KOPT-K1 (cell line): ENCODE measurements around the gene MGRN1.

ENCODE experiments used
- H3K27ac ChIP-seq: fragments of 200-600 bp; sonication (generic); 2 replicates; pipeline ENCODE4 v1.5.1; 2016; ENCODE audit warnings: antibody characterized with exemption, mild to moderate bottlenecking, low read depth, low read length; ENCODE audit not compliant: poor library complexity, severe bottlenecking
- H3K36me3 ChIP-seq: fragments of 200-600 bp; sonication (generic); 2 replicates; pipeline ENCODE4 v1.5.1; 2017; ENCODE audit warnings: antibody characterized with exemption, mild to moderate bottlenecking, low read length, moderate library complexity; ENCODE audit not compliant: insufficient read depth
- H3K9me3 ChIP-seq: fragments of 200-600 bp; sonication (generic); 2 replicates; pipeline ENCODE4 v1.5.1; 2017; ENCODE audit warnings: antibody characterized with exemption, low read length, mild to moderate bottlenecking; ENCODE audit not compliant: insufficient read depth, poor library complexity, severe bottlenecking

Gene MGRN1

DNA sequence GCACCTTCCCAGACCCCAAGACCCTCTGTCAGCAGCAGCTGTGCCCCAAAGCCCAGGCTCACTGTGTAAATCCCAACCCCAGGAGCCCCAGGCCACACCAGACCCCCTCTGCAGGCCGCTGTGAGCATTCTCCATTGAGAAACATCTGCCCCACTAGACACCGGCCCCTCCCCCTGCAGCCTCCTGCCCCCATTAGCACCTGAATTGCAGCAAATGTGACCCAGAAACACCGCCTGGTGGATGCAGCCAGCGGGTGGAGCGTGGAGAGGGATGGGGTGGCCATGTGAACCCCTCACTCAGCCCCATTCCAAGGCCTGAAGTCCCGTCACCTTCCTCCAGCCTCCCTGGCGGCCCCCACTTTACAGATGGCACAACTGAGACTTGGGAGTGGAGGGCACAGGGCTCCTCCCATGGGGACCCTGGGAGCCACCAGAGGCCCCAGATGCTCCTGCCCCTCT, 12.1 kb upstream of the MGRN1 start:
- H3K36me3 ChIP-seq: no peaks in the 10 kb centered on the region; the same call in 1 of the 2 replicates
- no peaks in the 10 kb centered on the region for H3K9me3 ChIP-seq
- H3K27ac ChIP-seq: no peak overlapping the region

- no peaks in the 10 kb centered on the region; the same call in 1 of the 2 replicates for H3K36me3 ChIP-seq
- H3K9me3 ChIP-seq: no peaks in the 10 kb centered on the region
- no peak overlapping the region for H3K27ac ChIP-seq
Observed at GRCh38 chr16:4612977-4613635, 11.5 kb upstream of the MGRN1 start.

GRCh38 chr16:4613636-4614570, 10.7 kb upstream of the MGRN1 start:
- H3K9me3 ChIP-seq: no peaks in the 10 kb centered on the region
- H3K27ac ChIP-seq: peak overlapping the region; percentile 63
- no peaks in the 10 kb centered on the region for H3K36me3 ChIP-seq

GRCh38 chr16:4614571-4615383, 9.8 kb upstream of the MGRN1 start, which contains the start of gene UBALD1:
UBALD1 (minus strand) TSS chr16:4614888; CDS start chr16:4614797, 91 bp downstream.
- Histone ChIP-seq H3K9me3 (no peaks in the 10 kb centered on the region), H3K36me3 (no peaks in the 10 kb centered on the region), H3K27ac (peak within 1 kb of the TSS; percentile 63)

- Histone ChIP-seq H3K9me3 (no peaks in the 10 kb centered on the region), H3K36me3 (no peaks in the 10 kb centered on the region), H3K27ac (peak overlapping the region; percentile 63)
Observed at GRCh38 chr16:4615384-4616046, 9.1 kb upstream of the MGRN1 start.

GRCh38 chr16:4616047-4616811, 8.4 kb upstream of the MGRN1 start:
- no peaks in the 10 kb centered on the region for H3K9me3 ChIP-seq
- peak overlapping the region; percentile 70 for H3K27ac ChIP-seq
- no peaks in the 10 kb centered on the region for H3K36me3 ChIP-seq

DNA sequence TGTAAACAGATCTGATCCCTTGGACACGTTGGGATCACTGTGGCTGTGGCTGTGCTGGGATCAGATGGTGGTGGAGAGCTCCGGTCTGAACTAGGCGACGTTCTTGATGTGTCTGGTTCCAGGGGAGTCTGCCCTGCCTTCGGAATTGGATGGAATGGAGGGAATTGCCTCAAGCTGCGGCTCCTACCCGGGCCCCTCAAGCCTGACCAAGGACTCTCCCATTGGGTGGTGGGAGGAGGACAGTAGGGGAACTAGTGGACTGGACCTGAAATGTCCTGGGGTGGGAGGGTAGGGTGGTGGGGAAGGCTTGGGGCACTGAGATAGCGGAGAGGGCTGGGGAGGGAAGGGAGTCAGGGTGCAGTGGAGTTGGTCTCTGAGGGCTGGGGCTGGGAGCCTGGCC, 6.7 kb upstream of the MGRN1 start:
- H3K27ac ChIP-seq: no peak overlapping the region
- no peaks in the 10 kb centered on the region for H3K9me3 ChIP-seq
- no peaks in the 10 kb centered on the region for H3K36me3 ChIP-seq

DNA sequence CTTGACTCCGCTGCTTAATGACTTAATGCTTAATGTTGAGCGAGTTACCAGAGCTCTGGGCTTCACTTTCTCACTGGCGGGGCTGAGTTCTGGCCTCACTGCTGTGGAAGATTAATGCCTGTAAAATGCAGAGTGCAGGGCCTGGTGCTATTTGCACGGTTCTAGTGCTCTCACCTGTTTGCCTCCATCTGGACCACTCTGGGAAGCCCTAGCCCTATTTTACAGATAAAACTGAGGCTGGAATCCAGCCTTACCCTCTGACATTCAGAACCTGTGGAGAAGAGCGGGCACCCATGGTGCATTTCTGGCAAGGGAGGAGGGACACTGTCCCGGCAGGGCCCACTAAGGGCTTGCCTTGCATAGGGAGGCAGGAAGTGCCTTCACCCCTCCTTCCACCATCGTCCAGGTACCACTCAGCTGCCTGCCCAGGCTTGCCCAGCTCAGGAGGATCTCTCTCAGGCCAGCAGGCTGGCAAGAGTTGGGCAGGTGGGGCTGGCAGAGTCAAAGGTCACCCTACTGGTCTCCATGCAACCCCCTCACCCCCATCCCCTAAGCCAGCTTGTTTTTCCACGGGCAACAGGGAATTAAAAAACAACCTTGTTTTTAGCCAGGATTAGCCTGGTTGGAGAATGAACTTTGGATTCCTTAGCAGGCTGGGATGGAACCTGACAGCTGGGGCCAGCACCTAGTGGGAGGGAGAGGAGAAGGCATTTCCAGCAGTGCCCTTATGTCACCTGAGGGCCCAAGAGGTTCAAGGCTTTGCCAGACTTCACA, 5.8 kb upstream of the MGRN1 start:
- Histone ChIP-seq H3K27ac (no peak overlapping the region), H3K9me3 (no peaks in the 10 kb centered on the region), H3K36me3 (no peaks in the 10 kb centered on the region)

- Histone ChIP-seq H3K27ac (no peak overlapping the region), H3K9me3 (no peaks in the 10 kb centered on the region), H3K36me3 (no peaks in the 10 kb centered on the region; the same call in 1 of the 2 replicates)
Observed at GRCh38 chr16:4623593-4623992, 1.0 kb upstream of the MGRN1 start.

DNA sequence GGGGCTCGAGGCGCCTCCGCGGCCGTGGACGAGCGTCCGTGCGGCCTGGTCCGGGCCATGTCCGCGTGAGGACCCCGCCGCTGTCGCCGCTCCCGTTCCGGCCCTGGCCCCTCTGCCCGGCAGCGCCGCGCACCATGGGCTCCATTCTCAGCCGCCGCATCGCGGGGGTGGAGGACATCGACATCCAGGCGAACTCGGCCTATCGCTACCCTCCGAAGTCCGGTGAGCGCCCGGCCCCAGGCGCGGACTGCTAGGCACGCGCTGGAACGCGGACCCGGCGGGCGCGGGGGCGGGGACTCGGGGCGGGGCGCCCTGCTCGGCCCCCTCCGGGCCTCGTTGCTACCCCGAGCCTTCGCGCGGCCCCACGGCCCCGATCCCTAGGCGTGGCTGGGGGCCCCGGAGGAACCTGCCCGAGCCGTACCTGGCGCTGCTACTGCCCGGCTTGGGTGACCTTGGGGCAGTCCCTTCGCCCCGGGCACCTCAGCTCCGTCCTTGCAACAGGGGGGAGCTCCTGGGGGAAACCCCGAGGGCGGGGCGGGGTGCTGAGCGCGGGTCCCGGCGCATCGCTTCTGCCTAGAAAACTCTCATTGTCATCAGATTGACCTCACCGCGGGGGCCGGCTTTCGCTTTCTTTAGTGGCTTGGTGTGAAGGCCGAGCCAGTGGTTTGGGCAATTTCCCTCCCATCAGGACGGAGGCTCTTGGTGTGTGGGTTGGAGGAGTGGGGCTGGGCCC, 367 bp downstream of the MGRN1 start:
- H3K27ac ChIP-seq: peak overlapping the region; percentile 90
- H3K9me3 ChIP-seq: no peaks in the 10 kb centered on the region
- no peaks in the 10 kb centered on the region; the same call in 1 of the 2 replicates for H3K36me3 ChIP-seq

GRCh38 chr16:4625560-4626159, 1.0 kb downstream of the MGRN1 start:
- peak overlapping the region; percentile 90 for H3K27ac ChIP-seq
- H3K9me3 ChIP-seq: no peaks in the 10 kb centered on the region
- H3K36me3 ChIP-seq: no peaks in the 10 kb centered on the region; the same call in 1 of the 2 replicates

- Histone ChIP-seq H3K27ac (peak overlapping the region; percentile 90), H3K36me3 (peaks cover 7% of the 10 kb centered on the region), H3K9me3 (peaks cover 4% of the 10 kb centered on the region)
Observed at GRCh38 chr16:4626396-4626795, 1.8 kb downstream of the MGRN1 start.
